GM23338 (cell line): Measurements from ENCODE around the gene ERC2. TPM values are rescaled to one million over a fixed set of nuclear protein-coding genes. Genes with fewer than 3 reads are reported as not detected.
A peak's percentile ranks its signal among the peaks of the same experiment; 100 is the strongest.

Source experiments
- ATAC-seq: fragments of 200-7000 bp; cut with Tn5 transposase; 3 replicates; pipeline ENCODE4 v1.9.1; 2020
- DNase-seq: peaks from one replicate; pipeline ENCODE4 v3.0.0-alpha.2; 2015; ENCODE audit warnings: low spot score
- H2AFZ ChIP-seq: fragments of 200-600 bp; sonication (generic); 2 replicates; pipeline ENCODE4 v1.8.0; 2016; ENCODE audit warnings: antibody characterized with exemption, mild to moderate bottlenecking, moderate library complexity
- H3F3A ChIP-seq: fragments of 200-600 bp; sonication (generic); replicated peaks from 2 replicates; pipeline ENCODE4 v1.8.0; 2017; ENCODE audit warnings: antibody characterized with exemption, mixed run types, low read depth
- H3K27ac ChIP-seq: fragments of 200-600 bp; sonication (generic); 2 replicates; pipeline ENCODE4 v1.6.1; 2016; ENCODE audit warnings: low read depth
- H3K27me3 ChIP-seq: fragments of 200-600 bp; sonication (generic); 2 replicates; pipeline ENCODE4 v1.8.0; 2016; ENCODE audit warnings: mild to moderate bottlenecking, mixed run types, moderate library complexity; ENCODE audit not compliant: insufficient read depth
- H3K36me3 ChIP-seq: fragments of 200-600 bp; sonication (generic); 2 replicates; pipeline ENCODE4 v1.8.0; 2016; ENCODE audit warnings: mild to moderate bottlenecking; ENCODE audit not compliant: insufficient read depth
- H3K4me1 ChIP-seq: fragments of 200-600 bp; sonication (generic); 2 replicates; pipeline ENCODE4 v1.8.0; 2016; ENCODE audit warnings: mild to moderate bottlenecking, moderate library complexity; ENCODE audit not compliant: insufficient read depth
- H3K4me2 ChIP-seq: fragments of 200-600 bp; sonication (generic); 2 replicates; pipeline ENCODE4 v1.7.1; 2017; ENCODE audit warnings: mixed run types
- H3K4me3 ChIP-seq: fragments of 200-600 bp; sonication (generic); 2 replicates; pipeline ENCODE4 v1.6.1; 2016; ENCODE audit warnings: mixed run types
- H3K79me2 ChIP-seq: fragments of 200-600 bp; sonication (generic); replicated peaks from 2 replicates; pipeline ENCODE4 v1.8.0; 2017; ENCODE audit warnings: mild to moderate bottlenecking; ENCODE audit not compliant: insufficient read depth
- H3K9me2 ChIP-seq: fragments of 200-600 bp; sonication (generic); 2 replicates; pipeline ENCODE4 v1.8.0; 2017; ENCODE audit not compliant: insufficient read depth
- H4K20me1 ChIP-seq: fragments of 200-600 bp; sonication (generic); replicated peaks from 2 replicates; pipeline ENCODE4 v1.8.0; 2017; ENCODE audit warnings: mild to moderate bottlenecking; ENCODE audit not compliant: insufficient read depth
- H3K27ac Mint-ChIP-seq: 2 replicates; pipeline ENCODE4 v1.8.0; 2020; ENCODE audit warnings: inconsistent platforms, mild to moderate bottlenecking, moderate library complexity, mixed read lengths
- H3K27me3 Mint-ChIP-seq: 3 replicates; pipeline ENCODE4 v1.8.0; 2022; ENCODE audit warnings: low read depth, mild to moderate bottlenecking, moderate library complexity, mixed read lengths, inconsistent platforms; ENCODE audit not compliant: insufficient read depth, poor library complexity
- H3K36me3 Mint-ChIP-seq: 3 replicates; pipeline ENCODE4 v1.8.0; 2021; ENCODE audit warnings: low read depth, mild to moderate bottlenecking, inconsistent platforms, moderate library complexity, mixed read lengths
- H3K4me1 Mint-ChIP-seq: 3 replicates; pipeline ENCODE4 v1.8.0; 2020; ENCODE audit warnings: mild to moderate bottlenecking, inconsistent platforms, mixed read lengths
- H3K4me3 Mint-ChIP-seq: 3 replicates; pipeline ENCODE4 v1.8.0; 2021; ENCODE audit warnings: moderate library complexity, mild to moderate bottlenecking, inconsistent platforms, mixed read lengths
- H3K9me3 Mint-ChIP-seq: 3 replicates; pipeline ENCODE4 v1.8.0; 2020; ENCODE audit warnings: moderate library complexity, mild to moderate bottlenecking, inconsistent platforms, mixed read lengths
- CREB1 ChIP-seq: fragments of 250-450 bp; sonication (Bioruptor Pico); IDR thresholded peaks from 2 replicates; pipeline ENCODE4 v1.5.0; 2020; ENCODE audit warnings: low read depth, mild to moderate bottlenecking, moderate library complexity
- EZH2phosphoT487 ChIP-seq: fragments of 200-600 bp; sonication (generic); IDR thresholded peaks from one replicate; pipeline ENCODE4 v1.8.1; 2018; ENCODE audit warnings: antibody characterized with exemption; ENCODE audit not compliant: unreplicated experiment
- JUNB ChIP-seq: IDR thresholded peaks from one replicate; pipeline ENCODE4 v1.6.1; 2016; ENCODE audit warnings: antibody characterized with exemption; ENCODE audit not compliant: unreplicated experiment
- NANOG ChIP-seq: IDR thresholded peaks from 2 replicates; pipeline ENCODE4 v1.6.1; 2016; ENCODE audit warnings: antibody characterized with exemption, borderline replicate concordance
- POLR2AphosphoS5 ChIP-seq: IDR thresholded peaks from 2 replicates; pipeline ENCODE4 v1.6.1; 2016; ENCODE audit warnings: antibody characterized with exemption, low read depth
- STAT1 ChIP-seq: IDR thresholded peaks from one replicate; pipeline ENCODE4 v1.6.1; 2016; ENCODE audit warnings: antibody characterized with exemption; ENCODE audit not compliant: unreplicated experiment
- ZNF114 ChIP-seq: fragments of 250-450 bp; sonication (Bioruptor Pico); IDR thresholded peaks from 2 replicates; pipeline ENCODE4 v1.5.0; 2020; ENCODE audit warnings: mild to moderate bottlenecking, moderate library complexity
- polyA plus RNA-seq: library from polyadenylated mRNA; unstranded; fragments of >200 nt; fragmentation: Nextera tagmentation; extraction: Ambion mirVana; gene quantifications from 2 replicates; pipeline ENCODE4 v1.2.1, GENCODE V29; 2016
- total RNA-seq: library from RNA; depleted of rRNA; stranded (reverse); fragments of >200 nt; shearing (Covaris generic); gene quantifications from 2 replicates; pipeline ENCODE4 v1.2.3, GENCODE V29; 2014
- TF ChIP-seq, protein P1 (sequence below): IDR thresholded peaks from one replicate; pipeline ENCODE4 v1.6.1; 2018; ENCODE audit warnings: antibody characterized with exemption; ENCODE audit not compliant: unreplicated experiment
- TF ChIP-seq, protein P2 (sequence below), 2 experiments: fragments of 200-600 bp in 1 of 2; sonication (generic) in 1 of 2; conservative IDR thresholded peaks; 2 replicates each; pipeline versions ENCODE4 v1.5.1 to v1.6.1; 2016 to 2017; ENCODE audit warnings: antibody characterized with exemption in 2 of 2, low read depth in 2 of 2, mild to moderate bottlenecking in 2 of 2, moderate library complexity in 1 of 2

The ERC2 gene
- total and polyA plus RNA-seq, 2 experiments from 2014 or later = 11.8 to 13.7 TPM

DNA sequence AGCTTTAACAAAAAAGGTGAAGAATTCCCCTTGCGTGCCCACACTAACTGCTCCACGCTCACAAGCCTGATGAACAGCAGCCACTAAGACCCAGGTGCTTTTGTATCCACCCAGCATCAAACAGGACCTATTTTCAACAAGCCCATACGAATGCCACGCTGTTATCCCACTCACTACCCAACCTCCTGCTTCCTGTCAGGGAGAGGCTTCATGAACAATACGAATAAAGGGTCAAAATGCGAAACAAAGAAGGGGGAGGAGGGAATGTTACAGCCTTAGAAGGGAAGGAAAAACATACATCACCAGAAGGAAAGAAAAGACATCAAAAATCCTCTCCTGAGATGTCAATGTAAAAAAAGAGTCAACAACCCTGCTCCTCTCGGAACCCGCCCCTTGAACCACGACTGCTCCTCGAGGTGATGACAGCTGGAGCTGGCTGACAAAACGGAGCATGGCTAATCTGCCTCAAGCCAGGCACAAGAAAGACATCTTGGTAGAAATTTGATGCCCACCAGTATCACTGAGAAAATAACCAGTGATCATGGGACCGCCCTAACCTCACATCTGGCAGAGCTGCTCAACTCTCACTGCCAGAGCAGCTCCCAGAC lies 9.7 kb downstream of the ERC2 start (continued):
- no peak for TF ChIP-seq CREB1
- TF ChIP-seq, protein P1, sequence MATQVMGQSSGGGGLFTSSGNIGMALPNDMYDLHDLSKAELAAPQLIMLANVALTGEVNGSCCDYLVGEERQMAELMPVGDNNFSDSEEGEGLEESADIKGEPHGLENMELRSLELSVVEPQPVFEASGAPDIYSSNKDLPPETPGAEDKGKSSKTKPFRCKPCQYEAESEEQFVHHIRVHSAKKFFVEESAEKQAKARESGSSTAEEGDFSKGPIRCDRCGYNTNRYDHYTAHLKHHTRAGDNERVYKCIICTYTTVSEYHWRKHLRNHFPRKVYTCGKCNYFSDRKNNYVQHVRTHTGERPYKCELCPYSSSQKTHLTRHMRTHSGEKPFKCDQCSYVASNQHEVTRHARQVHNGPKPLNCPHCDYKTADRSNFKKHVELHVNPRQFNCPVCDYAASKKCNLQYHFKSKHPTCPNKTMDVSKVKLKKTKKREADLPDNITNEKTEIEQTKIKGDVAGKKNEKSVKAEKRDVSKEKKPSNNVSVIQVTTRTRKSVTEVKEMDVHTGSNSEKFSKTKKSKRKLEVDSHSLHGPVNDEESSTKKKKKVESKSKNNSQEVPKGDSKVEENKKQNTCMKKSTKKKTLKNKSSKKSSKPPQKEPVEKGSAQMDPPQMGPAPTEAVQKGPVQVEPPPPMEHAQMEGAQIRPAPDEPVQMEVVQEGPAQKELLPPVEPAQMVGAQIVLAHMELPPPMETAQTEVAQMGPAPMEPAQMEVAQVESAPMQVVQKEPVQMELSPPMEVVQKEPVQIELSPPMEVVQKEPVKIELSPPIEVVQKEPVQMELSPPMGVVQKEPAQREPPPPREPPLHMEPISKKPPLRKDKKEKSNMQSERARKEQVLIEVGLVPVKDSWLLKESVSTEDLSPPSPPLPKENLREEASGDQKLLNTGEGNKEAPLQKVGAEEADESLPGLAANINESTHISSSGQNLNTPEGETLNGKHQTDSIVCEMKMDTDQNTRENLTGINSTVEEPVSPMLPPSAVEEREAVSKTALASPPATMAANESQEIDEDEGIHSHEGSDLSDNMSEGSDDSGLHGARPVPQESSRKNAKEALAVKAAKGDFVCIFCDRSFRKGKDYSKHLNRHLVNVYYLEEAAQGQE = no peak

DNA sequence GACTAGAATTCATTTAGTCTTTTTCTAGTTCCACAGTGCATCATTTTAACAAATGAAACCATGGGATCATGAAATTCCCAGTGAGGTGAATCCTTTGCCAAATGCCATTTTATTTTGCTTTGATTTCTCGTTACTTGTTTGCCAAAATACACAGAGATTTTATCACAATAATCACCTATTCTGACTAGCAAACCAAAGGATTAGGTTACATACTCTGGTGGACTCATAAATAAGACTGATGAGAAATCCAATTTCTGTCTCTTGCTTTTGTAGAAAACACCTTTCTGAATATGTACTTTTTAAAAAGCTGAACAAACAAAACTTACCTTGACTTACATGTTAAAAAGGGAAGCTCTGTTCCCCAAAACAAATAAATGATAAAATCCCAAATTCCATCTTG lies 12.2 kb downstream of the ERC2 start:
- ATAC-seq (no peak), DNase-seq (no peak)
- no peak overlapping the region for H3K27ac Mint-ChIP-seq
- H3K4me1 Mint-ChIP-seq = peaks cover 40% of the 10 kb centered on the region
- TF ChIP-seq JUNB (no peak), EZH2phosphoT487 (no peak), NANOG (no peak), POLR2AphosphoS5 (no peak), ZNF114 (no peak), STAT1 (no peak)
- H3K36me3 Mint-ChIP-seq = no peaks in the 10 kb centered on the region
- Histone ChIP-seq H3K9me2 (0 out of 2 replicates have a peak, but pooled peaks cover 9% of the 10 kb centered on the region), H3K27ac (no peak overlapping the region), H3K79me2 (peaks cover 39% of the 10 kb centered on the region), H3K4me1 (peaks cover 29% of the 10 kb centered on the region), H3K4me3 (no peak overlapping the region), H3K4me2 (no peak overlapping the region), H3F3A (no peaks in the 10 kb centered on the region), H3K36me3 (no peaks in the 10 kb centered on the region), H3K27me3 (no peaks in the 10 kb centered on the region), H2AFZ (no peak overlapping the region), H4K20me1 (peaks cover under 1% of the 10 kb centered on the region; the same call in 1 of the 2 replicates)
- peaks cover 4% of the 10 kb centered on the region for H3K27me3 Mint-ChIP-seq
- H3K4me3 Mint-ChIP-seq = no peak overlapping the region
- H3K9me3 Mint-ChIP-seq = no peaks in the 10 kb centered on the region

DNA sequence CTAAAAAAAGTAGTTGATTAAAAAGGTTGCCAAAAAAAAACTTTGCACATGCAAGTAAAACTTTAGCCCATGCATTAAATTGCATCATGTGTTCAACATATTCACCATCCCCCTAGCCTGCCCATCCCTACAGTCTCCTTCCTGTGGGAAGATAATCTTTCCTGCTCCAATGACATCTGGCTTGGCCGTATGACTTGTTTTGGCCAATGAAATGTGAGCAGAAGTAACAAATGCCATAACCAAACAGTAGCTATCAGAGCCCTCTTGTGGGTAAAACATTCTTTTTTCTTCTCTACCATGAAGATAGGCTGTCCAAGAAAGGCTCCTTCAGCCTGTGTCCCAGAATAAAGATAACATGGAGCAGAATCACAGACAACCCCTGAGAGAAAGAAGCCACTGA lies 15.3 kb downstream of the ERC2 start:
- DNase-seq = no peak
- no peaks in the 10 kb centered on the region for H3K36me3 ChIP-seq
- H3K4me3 ChIP-seq = no peak overlapping the region
- Mint-ChIP-seq H3K9me3 (no peaks in the 10 kb centered on the region), H3K4me3 (no peak overlapping the region), H3K4me1 (peaks cover 23% of the 10 kb centered on the region), H3K27me3 (peaks cover 3% of the 10 kb centered on the region), H3K27ac (no peak overlapping the region), H3K36me3 (no peaks in the 10 kb centered on the region; the same call in 2 of the 3 replicates)
- H3K27me3 ChIP-seq = no peaks in the 10 kb centered on the region
- no peak; the same call in 1 of the 3 replicates for ATAC-seq
- no peak overlapping the region for H2AFZ ChIP-seq
- H3K4me2 ChIP-seq = no peak overlapping the region
- H4K20me1 ChIP-seq = peaks cover 6% of the 10 kb centered on the region
- no peak overlapping the region for H3K27ac ChIP-seq
- no peak for TF ChIP-seq NANOG
- TF ChIP-seq, protein P2, sequence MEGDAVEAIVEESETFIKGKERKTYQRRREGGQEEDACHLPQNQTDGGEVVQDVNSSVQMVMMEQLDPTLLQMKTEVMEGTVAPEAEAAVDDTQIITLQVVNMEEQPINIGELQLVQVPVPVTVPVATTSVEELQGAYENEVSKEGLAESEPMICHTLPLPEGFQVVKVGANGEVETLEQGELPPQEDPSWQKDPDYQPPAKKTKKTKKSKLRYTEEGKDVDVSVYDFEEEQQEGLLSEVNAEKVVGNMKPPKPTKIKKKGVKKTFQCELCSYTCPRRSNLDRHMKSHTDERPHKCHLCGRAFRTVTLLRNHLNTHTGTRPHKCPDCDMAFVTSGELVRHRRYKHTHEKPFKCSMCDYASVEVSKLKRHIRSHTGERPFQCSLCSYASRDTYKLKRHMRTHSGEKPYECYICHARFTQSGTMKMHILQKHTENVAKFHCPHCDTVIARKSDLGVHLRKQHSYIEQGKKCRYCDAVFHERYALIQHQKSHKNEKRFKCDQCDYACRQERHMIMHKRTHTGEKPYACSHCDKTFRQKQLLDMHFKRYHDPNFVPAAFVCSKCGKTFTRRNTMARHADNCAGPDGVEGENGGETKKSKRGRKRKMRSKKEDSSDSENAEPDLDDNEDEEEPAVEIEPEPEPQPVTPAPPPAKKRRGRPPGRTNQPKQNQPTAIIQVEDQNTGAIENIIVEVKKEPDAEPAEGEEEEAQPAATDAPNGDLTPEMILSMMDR (conservative IDR thresholded peaks at IDR 0.05; ENCODE audit: low read depth in 2 of 2) = peak in 1 of 2 experiments; percentile 10; a peak in 1 of 4 replicates
- H3K4me1 ChIP-seq = peaks cover 6% of the 10 kb centered on the region; the same call in 1 of the 2 replicates
- H3K9me2 ChIP-seq = no peaks in the 10 kb centered on the region
- no peaks in the 10 kb centered on the region for H3F3A ChIP-seq
- H3K79me2 ChIP-seq = peaks cover 22% of the 10 kb centered on the region; the same call in 1 of the 2 replicates
